PC-9 (cell line): ENCODE results near the gene TNFRSF4. TPM values are rescaled to one million over a fixed set of nuclear protein-coding genes. Genes with fewer than 3 reads are reported as not detected.

Experiments used
- BruUV-seq: library from RNA; stranded (reverse); fragments of 400-500 nt; replicated peaks from 2 replicates; lab custom pipeline; 2021; lab: Mats Ljungman, UMichigan
- CTCF ChIA-PET: fragments of 300-600 bp; sonication (Branson Sonifier 250); formaldehyde crosslinking; loops from one replicate; lab custom pipeline; 2022; ENCODE audit warnings: antibody characterized with exemption; lab: Charles Lee
- POLR2A ChIA-PET: fragments of 300-600 bp; sonication (Branson Sonifier 250); formaldehyde crosslinking; loops from one replicate; lab custom pipeline; 2022; ENCODE audit warnings: antibody characterized with exemption; ENCODE audit not compliant: unreplicated experiment; lab: Charles Lee
- DNase-seq, 2 experiments: peaks; one replicate each; pipeline versions ENCODE4 v3.0.0 to v3.0.0-alpha.2; 2015 to 2022; ENCODE audit warnings: mixed read lengths in 1 of 2
- H2AFZ ChIP-seq: fragments of 200-600 bp; sonication (generic); 2 replicates; pipeline ENCODE4 v1.8.1; 2017; ENCODE audit warnings: antibody characterized with exemption
- H3F3A ChIP-seq: fragments of 200-600 bp; sonication (generic); 2 replicates; pipeline ENCODE4 v1.8.1; 2017; ENCODE audit warnings: antibody characterized with exemption, mild to moderate bottlenecking, low read depth; ENCODE audit not compliant: insufficient read depth
- H3K27ac ChIP-seq: fragments of 200-600 bp; sonication (generic); 2 replicates; pipeline ENCODE4 v1.6.1; 2016; ENCODE audit warnings: mixed run types
- H3K27me3 ChIP-seq: fragments of 200-600 bp; sonication (generic); 2 replicates; pipeline ENCODE4 v1.6.1; 2016; ENCODE audit warnings: low read depth, mixed run types; ENCODE audit not compliant: insufficient read depth
- H3K36me3 ChIP-seq: fragments of 200-600 bp; sonication (generic); 2 replicates; pipeline ENCODE4 v1.6.1; 2016; ENCODE audit warnings: low read depth, mixed run types
- H3K4me1 ChIP-seq: fragments of 200-600 bp; sonication (generic); replicated peaks from 2 replicates; pipeline ENCODE4 v1.6.1; 2016; ENCODE audit warnings: mixed run types; ENCODE audit not compliant: insufficient read depth
- H3K4me2 ChIP-seq: fragments of 200-600 bp; sonication (generic); 2 replicates; pipeline ENCODE4 v1.6.1; 2017; ENCODE audit warnings: mixed run types
- H3K4me3 ChIP-seq: fragments of 200-600 bp; sonication (generic); 2 replicates; pipeline ENCODE4 v1.6.1; 2016; ENCODE audit warnings: mixed run types
- H3K79me2 ChIP-seq: fragments of 200-600 bp; sonication (generic); 2 replicates; pipeline ENCODE4 v1.6.1; 2017; ENCODE audit warnings: low read depth, mixed run types
- H3K9me2 ChIP-seq: fragments of 200-600 bp; sonication (generic); 2 replicates; pipeline ENCODE4 v1.8.1; 2017; ENCODE audit warnings: mild to moderate bottlenecking; ENCODE audit not compliant: insufficient read depth
- H3K9me3 ChIP-seq: fragments of 200-600 bp; sonication (generic); 2 replicates; pipeline ENCODE4 v1.8.1; 2016; ENCODE audit warnings: low read depth; ENCODE audit not compliant: insufficient read depth
- H4K20me1 ChIP-seq: fragments of 200-600 bp; sonication (generic); 2 replicates; pipeline ENCODE4 v1.8.1; 2017; ENCODE audit not compliant: insufficient read depth
- EZH2 ChIP-seq: fragments of 200-600 bp; sonication (generic); IDR thresholded peaks from 2 replicates; pipeline ENCODE4 v1.8.0; 2017; ENCODE audit warnings: antibody characterized with exemption, low read depth
- intact Hi-C: fragments of 100-400 bp; cut with micrococcal nuclease; formaldehyde crosslinking; loops from one replicate; pipeline ENCODE4 v1.10.0; 2022; ENCODE audit not compliant: unreplicated experiment
- total RNA-seq: library from RNA; stranded (reverse); gene quantifications from 2 replicates; pipeline ENCODE4 v1.2.3, GENCODE V29; 2021
- TF ChIP-seq, protein P1 (sequence below): fragments of 200-600 bp; sonication (generic); conservative IDR thresholded peaks from 2 replicates; pipeline ENCODE4 v1.6.1; 2017; ENCODE audit warnings: mixed run types, antibody characterized with exemption, mild to moderate bottlenecking, moderate library complexity

Gene TNFRSF4
- total RNA-seq, 1 experiment from 2014 or later, result 0.20 TPM

DNA sequence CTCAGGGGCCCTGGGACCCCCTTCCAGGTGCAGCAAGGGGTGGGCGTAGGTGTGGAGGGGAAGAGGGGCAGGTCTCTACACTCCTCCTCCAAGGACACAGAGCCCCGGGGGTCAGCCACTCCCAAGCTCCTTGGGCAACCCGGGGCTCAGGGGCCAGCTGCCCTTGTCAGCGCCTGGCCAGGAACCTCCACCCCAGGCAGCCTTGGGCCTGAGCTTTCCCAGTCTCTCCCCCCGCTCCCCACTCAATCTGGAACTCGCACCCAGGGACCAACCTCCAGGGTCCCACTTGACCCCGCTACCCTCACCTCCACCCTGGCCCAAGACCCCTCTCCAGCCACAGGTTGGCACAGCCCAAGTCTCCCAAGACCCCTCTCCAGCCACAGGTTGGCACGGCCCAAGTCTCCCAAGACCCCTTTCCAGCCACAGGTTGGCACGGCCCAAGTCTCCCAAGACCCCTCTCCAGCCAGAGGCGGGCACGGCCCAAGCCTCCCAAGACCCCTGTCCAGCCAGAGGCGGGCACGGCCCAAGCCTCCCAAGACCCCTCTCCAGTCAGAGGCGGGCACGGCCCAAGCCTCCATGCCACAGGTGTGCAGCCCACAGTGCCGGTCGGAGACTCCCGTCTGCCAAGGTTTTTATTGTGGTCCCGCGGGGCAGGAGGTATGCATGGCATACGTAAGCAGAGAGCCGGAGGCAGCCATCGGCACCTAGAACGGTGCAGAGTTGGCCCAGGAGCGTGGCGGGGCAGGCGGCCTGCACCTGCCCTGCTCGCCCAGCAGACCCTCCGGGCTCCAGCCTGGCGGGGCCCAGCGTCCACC is 3.0 kb downstream of the TNFRSF4 start:
- H3K27ac ChIP-seq, result no peak overlapping the region
- H3K4me3 ChIP-seq, result no peak overlapping the region
- ChIA-PET CTCF (no interaction called here), POLR2A (no interaction called here)
- H3K36me3 ChIP-seq, result no peaks in the 10 kb centered on the region
- no TSS peak for BruUV-seq
- no peaks in the 10 kb centered on the region for H3K9me3 ChIP-seq
- H3K9me2 ChIP-seq, result no peaks in the 10 kb centered on the region
- H3K79me2 ChIP-seq, result no peaks in the 10 kb centered on the region
- no peak overlapping the region for H3K4me2 ChIP-seq
- no peak for TF ChIP-seq EZH2
- TF ChIP-seq, protein P1, sequence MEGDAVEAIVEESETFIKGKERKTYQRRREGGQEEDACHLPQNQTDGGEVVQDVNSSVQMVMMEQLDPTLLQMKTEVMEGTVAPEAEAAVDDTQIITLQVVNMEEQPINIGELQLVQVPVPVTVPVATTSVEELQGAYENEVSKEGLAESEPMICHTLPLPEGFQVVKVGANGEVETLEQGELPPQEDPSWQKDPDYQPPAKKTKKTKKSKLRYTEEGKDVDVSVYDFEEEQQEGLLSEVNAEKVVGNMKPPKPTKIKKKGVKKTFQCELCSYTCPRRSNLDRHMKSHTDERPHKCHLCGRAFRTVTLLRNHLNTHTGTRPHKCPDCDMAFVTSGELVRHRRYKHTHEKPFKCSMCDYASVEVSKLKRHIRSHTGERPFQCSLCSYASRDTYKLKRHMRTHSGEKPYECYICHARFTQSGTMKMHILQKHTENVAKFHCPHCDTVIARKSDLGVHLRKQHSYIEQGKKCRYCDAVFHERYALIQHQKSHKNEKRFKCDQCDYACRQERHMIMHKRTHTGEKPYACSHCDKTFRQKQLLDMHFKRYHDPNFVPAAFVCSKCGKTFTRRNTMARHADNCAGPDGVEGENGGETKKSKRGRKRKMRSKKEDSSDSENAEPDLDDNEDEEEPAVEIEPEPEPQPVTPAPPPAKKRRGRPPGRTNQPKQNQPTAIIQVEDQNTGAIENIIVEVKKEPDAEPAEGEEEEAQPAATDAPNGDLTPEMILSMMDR, result no peak
- intact Hi-C loops, result no loop called here
- H3K4me1 ChIP-seq, result peaks cover 11% of the 10 kb centered on the region
- 0 out of 2 replicates have a peak, but pooled peaks cover 4% of the 10 kb centered on the region for H4K20me1 ChIP-seq
- H2AFZ ChIP-seq, result no peak overlapping the region
- no peaks in the 10 kb centered on the region for H3K27me3 ChIP-seq
- DNase-seq, result no peak
- H3F3A ChIP-seq, result peaks cover 7% of the 10 kb centered on the region; the same call in 1 of the 2 replicates

GRCh38 chr1:1208713-1209433 is 5.1 kb downstream of the TNFRSF4 start:
- POLR2A ChIA-PET, result no interaction called here
- intact Hi-C loops, result loop anchor here (5.0 kb wide), 1 partner anchor 47 kb away; no protein-coding TSS in a partner anchor

GRCh38 chr1:1207571-1207892 is 6.4 kb downstream of the TNFRSF4 start:
- Histone ChIP-seq H3K9me2 (no peaks in the 10 kb centered on the region), H4K20me1 (no peaks in the 10 kb centered on the region), H3K4me1 (peaks cover 11% of the 10 kb centered on the region), H3K4me2 (peak overlapping the region; percentile 84), H3K27ac (no peak overlapping the region), H3K27me3 (no peaks in the 10 kb centered on the region), H3F3A (peaks cover 7% of the 10 kb centered on the region; the same call in 1 of the 2 replicates), H3K9me3 (no peaks in the 10 kb centered on the region), H3K4me3 (peak overlapping the region; percentile 49; the same call in 1 of the 2 replicates), H3K79me2 (no peaks in the 10 kb centered on the region), H2AFZ (no peak overlapping the region), H3K36me3 (no peaks in the 10 kb centered on the region)
- intact Hi-C loops, result loop anchor here (5.0 kb wide), 1 partner anchor 45 kb away; no protein-coding TSS in a partner anchor
- DNase-seq, result no peak
- BruUV-seq, result no TSS peak
- ChIA-PET CTCF (no interaction called here), POLR2A (no interaction called here)
- TF ChIP-seq, protein P1, result no peak

More at GRCh38 chr1:1208713-1209433, 5.1 kb downstream of the TNFRSF4 start:
- Histone ChIP-seq H3K4me2 (peak overlapping the region; percentile 84), H3F3A (peaks cover 7% of the 10 kb centered on the region; the same call in 1 of the 2 replicates), H3K79me2 (no peaks in the 10 kb centered on the region), H2AFZ (no peak overlapping the region), H3K4me1 (peaks cover 11% of the 10 kb centered on the region), H3K9me3 (no peaks in the 10 kb centered on the region), H3K27me3 (no peaks in the 10 kb centered on the region), H3K36me3 (no peaks in the 10 kb centered on the region), H3K4me3 (peak overlapping the region; percentile 49; the same call in 1 of the 2 replicates), H3K9me2 (no peaks in the 10 kb centered on the region), H4K20me1 (no peaks in the 10 kb centered on the region), H3K27ac (no peak overlapping the region)
- DNase-seq, result no peak
- TF ChIP-seq, protein P1, result no peak
- no peak for TF ChIP-seq EZH2
- CTCF ChIA-PET, result no interaction called here
- no TSS peak for BruUV-seq
